AG04449 (cell line): Measurements from ENCODE around the gene SYTL3.
"Not testable (repeated sequence)": the region's sequence is repeated elsewhere in the genome, so short reads cannot be mapped to it uniquely, and the experiment has no call there.

Experiments used
- CTCF ChIA-PET: fragments of 350-600 bp; formaldehyde crosslinking; extraction: SDS; loops from one replicate; lab custom pipeline; 2021; ENCODE audit warnings: antibody characterized with exemption; lab: Yijun Ruan, JAX
- POLR2A ChIA-PET: fragments of 400-600, 350-600 bp; formaldehyde crosslinking; extraction: SDS; loops from one replicate; lab custom pipeline; 2020; ENCODE audit warnings: antibody characterized with exemption, inconsistent platforms; lab: Yijun Ruan, JAX
- DNase-seq: peaks from one replicate; pipeline ENCODE4 v3.0.0-alpha.2; 2010; ENCODE audit warnings: low read depth, low spot score
- H3K4me3 ChIP-seq: 2 replicates; pipeline ENCODE4 v1.5.1; 2011; ENCODE audit warnings: low read depth, mild to moderate bottlenecking, control low read depth, low read length
- TF ChIP-seq, protein P1 (sequence below): IDR thresholded peaks from one replicate; pipeline ENCODE4 v1.5.1; 2011; ENCODE audit warnings: mild to moderate bottlenecking, moderate library complexity, low read length, control low read depth, inconsistent platforms; ENCODE audit not compliant: insufficient read depth; ENCODE audit errors: missing control alignments

SYTL3 gene

GRCh38 chr6:158653577-158654354 lies 3.9 kb downstream of the SYTL3 start:
- TF ChIP-seq, protein P1, sequence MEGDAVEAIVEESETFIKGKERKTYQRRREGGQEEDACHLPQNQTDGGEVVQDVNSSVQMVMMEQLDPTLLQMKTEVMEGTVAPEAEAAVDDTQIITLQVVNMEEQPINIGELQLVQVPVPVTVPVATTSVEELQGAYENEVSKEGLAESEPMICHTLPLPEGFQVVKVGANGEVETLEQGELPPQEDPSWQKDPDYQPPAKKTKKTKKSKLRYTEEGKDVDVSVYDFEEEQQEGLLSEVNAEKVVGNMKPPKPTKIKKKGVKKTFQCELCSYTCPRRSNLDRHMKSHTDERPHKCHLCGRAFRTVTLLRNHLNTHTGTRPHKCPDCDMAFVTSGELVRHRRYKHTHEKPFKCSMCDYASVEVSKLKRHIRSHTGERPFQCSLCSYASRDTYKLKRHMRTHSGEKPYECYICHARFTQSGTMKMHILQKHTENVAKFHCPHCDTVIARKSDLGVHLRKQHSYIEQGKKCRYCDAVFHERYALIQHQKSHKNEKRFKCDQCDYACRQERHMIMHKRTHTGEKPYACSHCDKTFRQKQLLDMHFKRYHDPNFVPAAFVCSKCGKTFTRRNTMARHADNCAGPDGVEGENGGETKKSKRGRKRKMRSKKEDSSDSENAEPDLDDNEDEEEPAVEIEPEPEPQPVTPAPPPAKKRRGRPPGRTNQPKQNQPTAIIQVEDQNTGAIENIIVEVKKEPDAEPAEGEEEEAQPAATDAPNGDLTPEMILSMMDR: no peak
- H3K4me3 ChIP-seq: no peak overlapping the region
- no peak for DNase-seq
- CTCF ChIA-PET: interaction anchor here (2.5 kb wide), 1 partner anchor 37 kb away, joined by 20 read pairs; no protein-coding TSS in a partner anchor
- POLR2A ChIA-PET: no interaction called here

- TF ChIP-seq, protein P1: no peak
- ChIA-PET POLR2A (interaction anchor here (0.9 to 1.0 kb wide), 2 partner anchors 9 to 10 kb away, joined by 3 to 6 read pairs; partner anchors contain the start of gene DYNLT1), CTCF (interaction anchor here (1.5 to 2.5 kb wide), 2 partner anchors 36 to 37 kb away, joined by 6 to 20 read pairs; no protein-coding TSS in a partner anchor)
- no peak for DNase-seq
- H3K4me3 ChIP-seq: no peak overlapping the region
Observed at GRCh38 chr6:158654498-158654897, 4.6 kb downstream of the SYTL3 start.

- POLR2A ChIA-PET: interaction anchor here (0.9 to 1.0 kb wide), 2 partner anchors 9 to 11 kb away, joined by 3 to 6 read pairs; partner anchors contain the start of gene DYNLT1
- CTCF ChIA-PET: interaction anchor here (1.1 to 1.5 kb wide), 4 partner anchors 12 to 434 kb away, joined by 3 to 6 read pairs (median 3); no protein-coding TSS in a partner anchor
- no peak overlapping the region for H3K4me3 ChIP-seq
- TF ChIP-seq, protein P1: no peak
- DNase-seq: no peak
Observed at GRCh38 chr6:158654960-158655489, 5.2 kb downstream of the SYTL3 start.

DNA sequence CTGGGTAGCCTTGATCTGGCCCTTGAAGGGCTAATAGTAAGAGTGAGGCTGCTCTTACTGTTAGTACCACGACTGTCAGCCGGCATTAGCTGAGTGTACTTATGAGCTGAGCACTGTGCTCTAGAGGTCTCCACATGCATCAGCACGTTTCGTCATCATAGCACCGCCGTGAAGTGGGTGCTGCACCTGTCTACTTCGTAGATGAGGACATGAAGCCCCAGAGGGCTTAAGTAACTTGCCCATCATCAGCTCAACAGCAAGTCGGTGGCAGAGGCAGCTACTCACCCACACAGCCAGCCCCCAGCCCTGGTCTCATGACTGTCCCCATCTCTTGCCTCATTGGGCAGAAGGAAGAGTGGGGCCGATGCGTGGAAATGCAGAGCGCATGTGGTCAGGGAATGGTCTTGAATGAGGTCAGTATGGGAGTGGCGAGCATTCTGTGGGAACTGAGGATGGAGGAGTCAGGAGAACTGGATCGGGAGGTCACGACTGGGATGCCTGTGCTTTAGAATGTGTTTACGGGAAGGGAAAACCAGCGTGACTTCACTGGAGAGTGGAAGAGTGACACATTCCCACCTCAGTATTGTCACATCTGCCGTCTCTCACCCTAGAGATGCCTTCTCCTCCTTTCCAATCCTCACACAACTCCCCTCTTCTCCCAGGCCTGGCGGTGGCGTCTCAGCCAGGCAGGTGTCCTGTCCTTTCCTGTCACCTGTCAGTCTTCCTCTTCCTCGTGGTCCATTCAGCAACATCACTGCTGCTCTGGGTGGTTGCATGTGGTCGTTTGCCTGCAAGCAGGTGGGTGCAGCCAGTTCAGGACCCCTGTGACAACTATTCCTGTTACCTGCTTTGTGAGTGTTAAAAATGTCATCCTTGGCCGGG lies 6.0 kb downstream of the SYTL3 start:
- TF ChIP-seq, protein P1: no peak
- no peak overlapping the region for H3K4me3 ChIP-seq
- ChIA-PET CTCF (interaction anchor here (1.1 to 1.5 kb wide), 4 partner anchors 12 to 435 kb away, joined by 3 to 6 read pairs (median 3); no protein-coding TSS in a partner anchor), POLR2A (interaction anchor here (1.0 kb wide), 1 partner anchor 10 kb away, joined by 3 read pairs; no protein-coding TSS in a partner anchor)
- DNase-seq: no peak

DNA sequence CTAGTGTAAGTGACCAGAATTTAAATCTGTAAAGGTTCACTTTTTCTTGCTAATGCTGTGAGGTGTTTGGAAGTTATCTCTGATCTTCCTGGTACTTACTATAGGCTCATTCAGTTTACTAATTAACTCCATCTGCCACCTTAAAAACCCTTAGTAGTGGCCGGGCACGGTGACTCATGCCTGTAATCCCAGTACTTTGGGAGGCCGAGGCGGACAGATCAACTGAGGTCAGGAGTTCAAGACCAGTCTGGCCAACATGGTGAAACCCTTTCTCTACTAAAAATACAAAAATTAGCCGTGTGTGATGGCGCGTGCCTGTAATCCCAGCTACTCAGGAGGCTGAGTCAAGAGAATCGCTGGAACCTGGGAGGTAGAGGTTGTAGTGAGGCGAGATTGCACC lies 7.1 kb downstream of the SYTL3 start:
- DNase-seq, CTCF ChIA-PET, H3K4me3 ChIP-seq: not testable (repeated sequence)
- POLR2A ChIA-PET: interaction anchor here (0.7 kb wide), 1 partner anchor 72 kb away, joined by 3 read pairs; no protein-coding TSS in a partner anchor

GRCh38 chr6:158660333-158660754 lies 10.5 kb downstream of the SYTL3 start:
- POLR2A ChIA-PET: no interaction called here
- no peak overlapping the region for H3K4me3 ChIP-seq
- no peak for DNase-seq
- TF ChIP-seq, protein P1: peak; percentile 53
- CTCF ChIA-PET: interaction anchor here (0.7 to 4.1 kb wide), 15 partner anchors 10 to 447 kb away, joined by 3 to 32 read pairs (median 5); partner anchors contain the start of genes DYNLT1 and SYTL3
